Liver (tissue), 3 donors: ENCODE measurements around the gene PRR30.
A peak's percentile ranks its signal among the peaks of the same experiment; 100 is the strongest.

Experiments used
- MAX ChIP-seq: IDR thresholded peaks from 2 replicates; pipeline ENCODE4 v1.6.1; 2016; ENCODE audit warnings: antibody characterized with exemption
- RAD21 ChIP-seq, 2 donors: IDR thresholded peaks; 2 replicates each; pipeline ENCODE4 v1.6.1; 2016; ENCODE audit warnings: antibody characterized with exemption in 2 of 2, mild to moderate bottlenecking in 2 of 2
- TF ChIP-seq, protein P1 (sequence below): fragments of 150-350 bp; IDR thresholded peaks from 2 replicates; pipeline ENCODE4 v1.5.1; 2017; ENCODE audit warnings: improper control_type of control experiment, low read depth, low read length; ENCODE audit not compliant: missing input control
- TF ChIP-seq, protein P2 (sequence below): IDR thresholded peaks from 2 replicates; pipeline ENCODE4 v1.6.1; 2016; ENCODE audit warnings: antibody characterized with exemption
- TF ChIP-seq, protein P3 (sequence below): IDR thresholded peaks from 2 replicates; pipeline ENCODE4 v1.6.1; 2016; ENCODE audit warnings: antibody characterized with exemption, mild to moderate bottlenecking
- TF ChIP-seq, protein P4 (sequence below): IDR thresholded peaks from 2 replicates; pipeline ENCODE4 v1.6.1; 2016; ENCODE audit warnings: antibody characterized with exemption
- donor health status: healthy.
- donor health status: healthy.

- TF ChIP-seq, protein P1, sequence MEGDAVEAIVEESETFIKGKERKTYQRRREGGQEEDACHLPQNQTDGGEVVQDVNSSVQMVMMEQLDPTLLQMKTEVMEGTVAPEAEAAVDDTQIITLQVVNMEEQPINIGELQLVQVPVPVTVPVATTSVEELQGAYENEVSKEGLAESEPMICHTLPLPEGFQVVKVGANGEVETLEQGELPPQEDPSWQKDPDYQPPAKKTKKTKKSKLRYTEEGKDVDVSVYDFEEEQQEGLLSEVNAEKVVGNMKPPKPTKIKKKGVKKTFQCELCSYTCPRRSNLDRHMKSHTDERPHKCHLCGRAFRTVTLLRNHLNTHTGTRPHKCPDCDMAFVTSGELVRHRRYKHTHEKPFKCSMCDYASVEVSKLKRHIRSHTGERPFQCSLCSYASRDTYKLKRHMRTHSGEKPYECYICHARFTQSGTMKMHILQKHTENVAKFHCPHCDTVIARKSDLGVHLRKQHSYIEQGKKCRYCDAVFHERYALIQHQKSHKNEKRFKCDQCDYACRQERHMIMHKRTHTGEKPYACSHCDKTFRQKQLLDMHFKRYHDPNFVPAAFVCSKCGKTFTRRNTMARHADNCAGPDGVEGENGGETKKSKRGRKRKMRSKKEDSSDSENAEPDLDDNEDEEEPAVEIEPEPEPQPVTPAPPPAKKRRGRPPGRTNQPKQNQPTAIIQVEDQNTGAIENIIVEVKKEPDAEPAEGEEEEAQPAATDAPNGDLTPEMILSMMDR, result no peak
- TF ChIP-seq MAX (peak; percentile 59), RAD21 (IDR thresholded peaks at IDR 0.05) (no peak)
- TF ChIP-seq, protein P2, sequence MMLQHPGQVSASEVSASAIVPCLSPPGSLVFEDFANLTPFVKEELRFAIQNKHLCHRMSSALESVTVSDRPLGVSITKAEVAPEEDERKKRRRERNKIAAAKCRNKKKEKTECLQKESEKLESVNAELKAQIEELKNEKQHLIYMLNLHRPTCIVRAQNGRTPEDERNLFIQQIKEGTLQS, result peak; percentile 66
- TF ChIP-seq, protein P3, sequence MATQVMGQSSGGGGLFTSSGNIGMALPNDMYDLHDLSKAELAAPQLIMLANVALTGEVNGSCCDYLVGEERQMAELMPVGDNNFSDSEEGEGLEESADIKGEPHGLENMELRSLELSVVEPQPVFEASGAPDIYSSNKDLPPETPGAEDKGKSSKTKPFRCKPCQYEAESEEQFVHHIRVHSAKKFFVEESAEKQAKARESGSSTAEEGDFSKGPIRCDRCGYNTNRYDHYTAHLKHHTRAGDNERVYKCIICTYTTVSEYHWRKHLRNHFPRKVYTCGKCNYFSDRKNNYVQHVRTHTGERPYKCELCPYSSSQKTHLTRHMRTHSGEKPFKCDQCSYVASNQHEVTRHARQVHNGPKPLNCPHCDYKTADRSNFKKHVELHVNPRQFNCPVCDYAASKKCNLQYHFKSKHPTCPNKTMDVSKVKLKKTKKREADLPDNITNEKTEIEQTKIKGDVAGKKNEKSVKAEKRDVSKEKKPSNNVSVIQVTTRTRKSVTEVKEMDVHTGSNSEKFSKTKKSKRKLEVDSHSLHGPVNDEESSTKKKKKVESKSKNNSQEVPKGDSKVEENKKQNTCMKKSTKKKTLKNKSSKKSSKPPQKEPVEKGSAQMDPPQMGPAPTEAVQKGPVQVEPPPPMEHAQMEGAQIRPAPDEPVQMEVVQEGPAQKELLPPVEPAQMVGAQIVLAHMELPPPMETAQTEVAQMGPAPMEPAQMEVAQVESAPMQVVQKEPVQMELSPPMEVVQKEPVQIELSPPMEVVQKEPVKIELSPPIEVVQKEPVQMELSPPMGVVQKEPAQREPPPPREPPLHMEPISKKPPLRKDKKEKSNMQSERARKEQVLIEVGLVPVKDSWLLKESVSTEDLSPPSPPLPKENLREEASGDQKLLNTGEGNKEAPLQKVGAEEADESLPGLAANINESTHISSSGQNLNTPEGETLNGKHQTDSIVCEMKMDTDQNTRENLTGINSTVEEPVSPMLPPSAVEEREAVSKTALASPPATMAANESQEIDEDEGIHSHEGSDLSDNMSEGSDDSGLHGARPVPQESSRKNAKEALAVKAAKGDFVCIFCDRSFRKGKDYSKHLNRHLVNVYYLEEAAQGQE, result no peak
- TF ChIP-seq, protein P4, sequence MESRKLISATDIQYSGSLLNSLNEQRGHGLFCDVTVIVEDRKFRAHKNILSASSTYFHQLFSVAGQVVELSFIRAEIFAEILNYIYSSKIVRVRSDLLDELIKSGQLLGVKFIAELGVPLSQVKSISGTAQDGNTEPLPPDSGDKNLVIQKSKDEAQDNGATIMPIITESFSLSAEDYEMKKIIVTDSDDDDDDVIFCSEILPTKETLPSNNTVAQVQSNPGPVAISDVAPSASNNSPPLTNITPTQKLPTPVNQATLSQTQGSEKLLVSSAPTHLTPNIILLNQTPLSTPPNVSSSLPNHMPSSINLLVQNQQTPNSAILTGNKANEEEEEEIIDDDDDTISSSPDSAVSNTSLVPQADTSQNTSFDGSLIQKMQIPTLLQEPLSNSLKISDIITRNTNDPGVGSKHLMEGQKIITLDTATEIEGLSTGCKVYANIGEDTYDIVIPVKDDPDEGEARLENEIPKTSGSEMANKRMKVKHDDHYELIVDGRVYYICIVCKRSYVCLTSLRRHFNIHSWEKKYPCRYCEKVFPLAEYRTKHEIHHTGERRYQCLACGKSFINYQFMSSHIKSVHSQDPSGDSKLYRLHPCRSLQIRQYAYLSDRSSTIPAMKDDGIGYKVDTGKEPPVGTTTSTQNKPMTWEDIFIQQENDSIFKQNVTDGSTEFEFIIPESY, result no peak
Observed at GRCh38 chr2:27184115-27184514, 44.9 kb upstream of the PRR30 start.
